Sigmoid colon (tissue), 7 donors: ENCODE data around the gene C14orf119. TPM values are rescaled to one million over a fixed set of nuclear protein-coding genes. Genes with fewer than 3 reads are reported as not detected.

Source experiments
- DNase-seq: peaks from one replicate; pipeline ENCODE4 v3.0.0-alpha.2; 2019
- H3K27ac ChIP-seq, 4 donors: fragments of 200-600 bp; sonication (generic); one replicate each; pipeline ENCODE4 v1.5.1; 2016 to 2019; ENCODE audit warnings: mild to moderate bottlenecking in 1 of 4
- H3K27me3 ChIP-seq, 3 donors: fragments of 200-600 bp; sonication (generic); one replicate each; pipeline ENCODE4 v1.5.1; 2019; ENCODE audit warnings: mild to moderate bottlenecking in 1 of 3
- H3K36me3 ChIP-seq, 4 donors: fragments of 200-600 bp; sonication (generic); one replicate each; pipeline ENCODE4 v1.5.1; 2016 to 2019
- H3K4me1 ChIP-seq, 4 donors: fragments of 200-600 bp; sonication (generic); one replicate each; pipeline ENCODE4 v1.5.1; 2017 to 2019
- H3K4me3 ChIP-seq, 4 donors: fragments of 200-600 bp; sonication (generic); one replicate each; pipeline ENCODE4 v1.5.1; 2017 to 2019; ENCODE audit warnings: mild to moderate bottlenecking in 2 of 4, moderate library complexity in 1 of 4
- H3K9me3 ChIP-seq, 4 donors: fragments of 200-600 bp in 3 of 4; sonication (generic) in 3 of 4; one replicate each; pipeline versions ENCODE4 v1.5.1 to v1.6.1; 2013 to 2019
- CTCF ChIP-seq, 4 experiments: fragments of 450-650 bp in 3 of 4; fragments of 200-600 bp in 1 of 4; IDR thresholded peaks; one replicate each; pipeline ENCODE4 v1.5.1; 2016 to 2019; ENCODE audit warnings: antibody characterized with exemption in 4 of 4, mild to moderate bottlenecking in 3 of 4, moderate library complexity in 2 of 4
- EP300 ChIP-seq, 4 donors: sonication (generic); formaldehyde crosslinking; IDR thresholded peaks; one replicate each; pipeline ENCODE4 v1.6.1; 2017; ENCODE audit warnings: antibody characterized with exemption in 4 of 4
- POLR2A ChIP-seq, 2 donors: fragments of 450-650 bp; IDR thresholded peaks; one replicate each; pipeline ENCODE4 v1.6.1; 2016; ENCODE audit warnings: antibody characterized with exemption in 2 of 2, mild to moderate bottlenecking in 2 of 2, moderate library complexity in 2 of 2
- POLR2AphosphoS5 ChIP-seq, 4 donors: sonication (generic); formaldehyde crosslinking; IDR thresholded peaks; one replicate each; pipeline ENCODE4 v1.6.1; 2017; ENCODE audit warnings: antibody characterized with exemption in 4 of 4
- WGBS, 2 donors: extraction: QIAGEN DNeasy Blood & Tissue Kit; methylation state at CpG; one replicate each; pipeline ENCODE4 v1.1.7; 2013; 5-methylcytosine and 5-hydroxymethylcytosine counted together
- intact Hi-C: fragments of 100-400 bp; cut with DNase I; formaldehyde crosslinking; loops from one replicate; pipeline ENCODE4 v1.15.1; 2023
- polyA plus RNA-seq, 3 donors: library from polyadenylated mRNA; stranded (reverse); fragments of 200-250 nt; gene quantifications; one replicate each; pipeline ENCODE4 v1.2.3, GENCODE V29; 2013
- total RNA-seq, 4 donors: library from RNA; depleted of rRNA; stranded (reverse); fragments of >200 nt; gene quantifications; one replicate each; pipeline ENCODE4 v1.1.0, GENCODE V29; 2016
- donor health status: healthy with polysubstance abuse.
- donor health status: Bipolar disorder and iron deficiency.
- donor health status: healthy.

The C14orf119 gene
- total and polyA plus RNA-seq, 7 donors = 22.4 to 94.3 (median 38.9) TPM

- WGBS, 2 donors = 94 to 97% methylated on average over 4 of the region's 4 CpGs
- H3K27ac ChIP-seq = peak overlapping the region; percentile 40 to 81 (median 62)
- H3K9me3 ChIP-seq = no peaks in the 10 kb centered on the region
- H3K4me1 ChIP-seq = peaks cover 0 to 62% (median 45%) of the 10 kb centered on the region in 4 donors
- TF ChIP-seq POLR2A (IDR thresholded peaks at IDR 0.05) (no peak), POLR2AphosphoS5 (IDR thresholded peaks at IDR 0.05) (no peak), CTCF (IDR thresholded peaks at IDR 0.05) (no peak), EP300 (IDR thresholded peaks at IDR 0.05) (no peak)
- H3K27me3 ChIP-seq = no peaks in the 10 kb centered on the region
- no peak for DNase-seq
- no peak overlapping the region for H3K4me3 ChIP-seq
- H3K36me3 ChIP-seq = no peaks in the 10 kb centered on the region
- intact Hi-C loops = no loop called here
Measured at GRCh38 chr14:23146980-23147379, 51.7 kb downstream of the C14orf119 start.

- H3K27me3 ChIP-seq = no peaks in the 10 kb centered on the region
- no peaks in the 10 kb centered on the region for H3K36me3 ChIP-seq
- intact Hi-C loops = no loop called here
- H3K27ac ChIP-seq = peak overlapping the region in 3 of 4 donors; percentile 70 to 81 (median 81)
- no peaks in the 10 kb centered on the region for H3K9me3 ChIP-seq
- no peak for DNase-seq
- TF ChIP-seq POLR2A (IDR thresholded peaks at IDR 0.05) (no peak), POLR2AphosphoS5 (IDR thresholded peaks at IDR 0.05) (no peak), EP300 (IDR thresholded peaks at IDR 0.05) (no peak), CTCF (IDR thresholded peaks at IDR 0.05) (no peak)
- no peak overlapping the region for H3K4me3 ChIP-seq
- 93 to 95% methylated on average over 1 of the region's 1 CpG for WGBS, 2 donors
- H3K4me1 ChIP-seq = peaks cover 0 to 57% (median 38%) of the 10 kb centered on the region in 4 donors
Measured at GRCh38 chr14:23147676-23148075, 52.4 kb downstream of the C14orf119 start.

GRCh38 chr14:23148591-23149249 is 53.4 kb downstream of the C14orf119 start:
- Histone ChIP-seq H3K9me3 (no peaks in the 10 kb centered on the region), H3K27me3 (no peaks in the 10 kb centered on the region), H3K36me3 (no peaks in the 10 kb centered on the region), H3K4me1 (peaks cover 0 to 60% (median 43%) of the 10 kb centered on the region in 4 donors), H3K4me3 (no peak overlapping the region), H3K27ac (peak overlapping the region; percentile 7 to 81 (median 76))
- 93 to 96% methylated on average over 5 of the region's 5 CpGs for WGBS, 2 donors
- no peak for DNase-seq
- no peak for TF ChIP-seq POLR2A (IDR thresholded peaks at IDR 0.05)
- peak in 1 of 4 donors; percentile 23 for TF ChIP-seq EP300 (IDR thresholded peaks at IDR 0.05)
- peak in 2 of 4 donors; percentile 18 to 27 for TF ChIP-seq POLR2AphosphoS5 (IDR thresholded peaks at IDR 0.05)
- no peak for TF ChIP-seq CTCF (IDR thresholded peaks at IDR 0.05)
- intact Hi-C loops = no loop called here

- intact Hi-C loops = no loop called here
- no peaks in the 10 kb centered on the region for H3K27me3 ChIP-seq
- DNase-seq = no peak
- H3K9me3 ChIP-seq = no peaks in the 10 kb centered on the region
- peak overlapping the region in 3 of 4 donors; percentile 70 to 81 (median 81) for H3K27ac ChIP-seq
- peaks cover 0 to 60% (median 50%) of the 10 kb centered on the region in 4 donors for H3K4me1 ChIP-seq
- no peaks in the 10 kb centered on the region for H3K36me3 ChIP-seq
- TF ChIP-seq CTCF (IDR thresholded peaks at IDR 0.05) (no peak), EP300 (IDR thresholded peaks at IDR 0.05) (no peak), POLR2A (IDR thresholded peaks at IDR 0.05) (no peak), POLR2AphosphoS5 (IDR thresholded peaks at IDR 0.05) (no peak)
- H3K4me3 ChIP-seq = no peak overlapping the region
Measured at GRCh38 chr14:23149745-23150144, 54.4 kb downstream of the C14orf119 start.

Other genes with a start within 250 kb of the C14orf119 start
- 100 to 1,000 TPM in 2 of 4 donors, 10 to 100 TPM in 2; 75.3 to 124 (median 95.1) TPM for gene LRP10, start 223.8 kb upstream of the C14orf119 start, total RNA-seq
- 100 to 1,000 TPM in 1 of 3 donors, 10 to 100 TPM in 2; 34.4 to 139 (median 42.6) TPM for gene LRP10, start 223.8 kb upstream of the C14orf119 start, polyA plus RNA-seq
- gene REM2, start 212.3 kb upstream of the C14orf119 start, total RNA-seq = 1 to 10 TPM in 1 of 4 donors, under 1 TPM in 2, not detected in 1; 0.71 to 1.4 (median 0.81) TPM
- under 1 TPM in 2 of 3 donors, not detected in 1; 0.60 to 0.96 TPM for gene REM2, start 212.3 kb upstream of the C14orf119 start, polyA plus RNA-seq
- 1,000 to 10,000 TPM in 1 of 4 donors, 100 to 1,000 TPM in 3; 356 to 5,076 (median 594) TPM for gene RBM23, start 176.4 kb upstream of the C14orf119 start, total RNA-seq
- gene RBM23, start 176.4 kb upstream of the C14orf119 start, polyA plus RNA-seq = 10 to 100 TPM; 31.8 to 46.5 (median 40.8) TPM
- 10 to 100 TPM; 33.3 to 61.7 (median 44.7) TPM for gene PRMT5, start 166.1 kb upstream of the C14orf119 start, total RNA-seq
- gene PRMT5, start 166.1 kb upstream of the C14orf119 start, polyA plus RNA-seq = 10 to 100 TPM; 33.3 to 66.7 (median 55.4) TPM
- gene HAUS4, start 138.4 kb upstream of the C14orf119 start, total RNA-seq = 10 to 100 TPM; 28.1 to 82.6 (median 59.8) TPM
- 10 to 100 TPM; 37.8 to 46.7 (median 44.9) TPM for gene HAUS4, start 138.4 kb upstream of the C14orf119 start, polyA plus RNA-seq
- gene AJUBA, start 113.0 kb upstream of the C14orf119 start, total RNA-seq = 1 to 10 TPM; 5.0 to 5.5 (median 5.1) TPM
- gene AJUBA, start 113.0 kb upstream of the C14orf119 start, polyA plus RNA-seq = 1 to 10 TPM in 2 of 3 donors, under 1 TPM in 1; 0.23 to 7.8 (median 6.0) TPM
- gene C14orf93, start 85.4 kb upstream of the C14orf119 start, total RNA-seq = 10 to 100 TPM in 3 of 4 donors, 1 to 10 TPM in 1; 8.9 to 19.9 (median 12.9) TPM
- 10 to 100 TPM in 2 of 3 donors, 1 to 10 TPM in 1; 7.4 to 11.9 (median 10.2) TPM for gene C14orf93, start 85.4 kb upstream of the C14orf119 start, polyA plus RNA-seq
- 100 to 1,000 TPM; 113 to 179 (median 135) TPM for gene PSMB5, start 60.6 kb upstream of the C14orf119 start, total RNA-seq
- gene PSMB5, start 60.6 kb upstream of the C14orf119 start, polyA plus RNA-seq = 100 to 1,000 TPM; 132 to 145 (median 141) TPM
- gene PSMB11, start 53.3 kb upstream of the C14orf119 start, total RNA-seq = under 1 TPM in 1 of 4 donors, not detected in 3; 0.41 TPM
- under 1 TPM in 1 of 3 donors, not detected in 2; 0.06 TPM for gene PSMB11, start 53.3 kb upstream of the C14orf119 start, polyA plus RNA-seq
- 1 to 10 TPM; 2.0 to 7.5 (median 2.8) TPM for gene CDH24, start 38.0 kb upstream of the C14orf119 start, total RNA-seq
- 1 to 10 TPM in 1 of 3 donors, under 1 TPM in 2; 0.46 to 5.4 (median 0.60) TPM for gene CDH24, start 38.0 kb upstream of the C14orf119 start, polyA plus RNA-seq
- 100 to 1,000 TPM in 1 of 4 donors, 10 to 100 TPM in 3; 79.9 to 129 (median 93.9) TPM for gene ACIN1, start 369 bp upstream of the C14orf119 start, total RNA-seq
- gene ACIN1, start 369 bp upstream of the C14orf119 start, polyA plus RNA-seq = 100 to 1,000 TPM in 1 of 3 donors, 10 to 100 TPM in 2; 37.8 to 114 (median 40.9) TPM
- under 1 TPM in 1 of 4 donors, not detected in 3; 0.27 TPM for gene CIROP, start 9.5 kb downstream of the C14orf119 start, total RNA-seq
- not detected for gene CIROP, start 9.5 kb downstream of the C14orf119 start, polyA plus RNA-seq
- under 1 TPM in 1 of 4 donors, not detected in 3; 0.68 TPM for gene CEBPE, start 23.8 kb downstream of the C14orf119 start, total RNA-seq
- gene CEBPE, start 23.8 kb downstream of the C14orf119 start, polyA plus RNA-seq = under 1 TPM in 1 of 3 donors, not detected in 2; 0.28 TPM
- 10 to 100 TPM in 3 of 4 donors, 1 to 10 TPM in 1; 9.9 to 19.7 (median 14.1) TPM for gene SLC7A8, start 88.2 kb downstream of the C14orf119 start, total RNA-seq
- gene SLC7A8, start 88.2 kb downstream of the C14orf119 start, polyA plus RNA-seq = 10 to 100 TPM in 2 of 3 donors, 1 to 10 TPM in 1; 5.5 to 24.7 (median 13.2) TPM
- gene RNF212B, start 142.4 kb downstream of the C14orf119 start, total RNA-seq = not detected
- not detected for gene RNF212B, start 142.4 kb downstream of the C14orf119 start, polyA plus RNA-seq
- 10 to 100 TPM in 1 of 4 donors, 1 to 10 TPM in 3; 5.4 to 10.5 (median 6.1) TPM for gene HOMEZ, start 190.6 kb downstream of the C14orf119 start, total RNA-seq
- 10 to 100 TPM in 1 of 3 donors, 1 to 10 TPM in 2; 6.0 to 12.0 (median 6.5) TPM for gene HOMEZ, start 190.6 kb downstream of the C14orf119 start, polyA plus RNA-seq
- gene PPP1R3E, start 207.4 kb downstream of the C14orf119 start, total RNA-seq = 10 to 100 TPM in 1 of 4 donors, 1 to 10 TPM in 3; 4.5 to 10.7 (median 8.9) TPM
- 10 to 100 TPM in 1 of 3 donors, 1 to 10 TPM in 2; 2.5 to 12.9 (median 3.6) TPM for gene PPP1R3E, start 207.4 kb downstream of the C14orf119 start, polyA plus RNA-seq
- gene BCL2L2, start 211.3 kb downstream of the C14orf119 start, total RNA-seq = 100 to 1,000 TPM in 2 of 4 donors, 10 to 100 TPM in 2; 75.9 to 118 (median 101) TPM
- gene BCL2L2, start 211.3 kb downstream of the C14orf119 start, polyA plus RNA-seq = 10 to 100 TPM; 57.0 to 63.3 (median 61.9) TPM
- 10 to 100 TPM; 38.3 to 71.5 (median 48.3) TPM for gene PABPN1, start 226.0 kb downstream of the C14orf119 start, total RNA-seq
- gene PABPN1, start 226.0 kb downstream of the C14orf119 start, polyA plus RNA-seq = 100 to 1,000 TPM in 1 of 3 donors, 10 to 100 TPM in 2; 69.1 to 137 (median 76.3) TPM